ENCODE data around the gene CRB2. TPM values are rescaled to one million over a fixed set of nuclear protein-coding genes. Genes with fewer than 3 reads are reported as not detected.

Gene CRB2
- total and polyA plus RNA-seq, 2 experiments from 2014 or later = 5.5 to 7.0 TPM

- Histone ChIP-seq H3K4me1 (ENCODE audit: insufficient read depth) (peaks cover 14% of the 10 kb centered on the region), H3K36me3 (replicated peaks; ENCODE audit: insufficient read depth, low read depth) (no peaks in the 10 kb centered on the region), H3K9me2 (replicated peaks; ENCODE audit: insufficient read depth) (no peaks in the 10 kb centered on the region), H3K4me2 (no peak overlapping the region), H3K4me3 (no peak overlapping the region), H3K9me3 (ENCODE audit: low read depth) (no peaks in the 10 kb centered on the region), H4K20me1 (ENCODE audit: insufficient read depth, poor library complexity, severe bottlenecking) (no peaks in the 10 kb centered on the region), H2AFZ (no peak overlapping the region), H3K27me3 (no peaks in the 10 kb centered on the region), H3K27ac (no peak overlapping the region), H3K79me2 (no peaks in the 10 kb centered on the region)
- TF ChIP-seq EZH2phosphoT487 (IDR thresholded peaks at IDR 0.05; ENCODE audit: low read depth, severe bottlenecking, unreplicated experiment) = no peak
- TF ChIP-seq EZH2 (IDR thresholded peaks at IDR 0.05; ENCODE audit: borderline replicate concordance) = no peak
- TF ChIP-seq, protein P1, sequence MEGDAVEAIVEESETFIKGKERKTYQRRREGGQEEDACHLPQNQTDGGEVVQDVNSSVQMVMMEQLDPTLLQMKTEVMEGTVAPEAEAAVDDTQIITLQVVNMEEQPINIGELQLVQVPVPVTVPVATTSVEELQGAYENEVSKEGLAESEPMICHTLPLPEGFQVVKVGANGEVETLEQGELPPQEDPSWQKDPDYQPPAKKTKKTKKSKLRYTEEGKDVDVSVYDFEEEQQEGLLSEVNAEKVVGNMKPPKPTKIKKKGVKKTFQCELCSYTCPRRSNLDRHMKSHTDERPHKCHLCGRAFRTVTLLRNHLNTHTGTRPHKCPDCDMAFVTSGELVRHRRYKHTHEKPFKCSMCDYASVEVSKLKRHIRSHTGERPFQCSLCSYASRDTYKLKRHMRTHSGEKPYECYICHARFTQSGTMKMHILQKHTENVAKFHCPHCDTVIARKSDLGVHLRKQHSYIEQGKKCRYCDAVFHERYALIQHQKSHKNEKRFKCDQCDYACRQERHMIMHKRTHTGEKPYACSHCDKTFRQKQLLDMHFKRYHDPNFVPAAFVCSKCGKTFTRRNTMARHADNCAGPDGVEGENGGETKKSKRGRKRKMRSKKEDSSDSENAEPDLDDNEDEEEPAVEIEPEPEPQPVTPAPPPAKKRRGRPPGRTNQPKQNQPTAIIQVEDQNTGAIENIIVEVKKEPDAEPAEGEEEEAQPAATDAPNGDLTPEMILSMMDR (IDR thresholded peaks at IDR 0.05; ENCODE audit: poor library complexity) = no peak
- DNase-seq (ENCODE audit: low spot score) = no peak
- 79% methylated on average over 13 of the region's 13 CpGs for WGBS (ENCODE audit: low lambda C conversion rate, missing lambda C conversion rate)
These were observed 12.4 kb upstream of the CRB2 start for GRCh38 chr9:123343443-123344191.

DNA sequence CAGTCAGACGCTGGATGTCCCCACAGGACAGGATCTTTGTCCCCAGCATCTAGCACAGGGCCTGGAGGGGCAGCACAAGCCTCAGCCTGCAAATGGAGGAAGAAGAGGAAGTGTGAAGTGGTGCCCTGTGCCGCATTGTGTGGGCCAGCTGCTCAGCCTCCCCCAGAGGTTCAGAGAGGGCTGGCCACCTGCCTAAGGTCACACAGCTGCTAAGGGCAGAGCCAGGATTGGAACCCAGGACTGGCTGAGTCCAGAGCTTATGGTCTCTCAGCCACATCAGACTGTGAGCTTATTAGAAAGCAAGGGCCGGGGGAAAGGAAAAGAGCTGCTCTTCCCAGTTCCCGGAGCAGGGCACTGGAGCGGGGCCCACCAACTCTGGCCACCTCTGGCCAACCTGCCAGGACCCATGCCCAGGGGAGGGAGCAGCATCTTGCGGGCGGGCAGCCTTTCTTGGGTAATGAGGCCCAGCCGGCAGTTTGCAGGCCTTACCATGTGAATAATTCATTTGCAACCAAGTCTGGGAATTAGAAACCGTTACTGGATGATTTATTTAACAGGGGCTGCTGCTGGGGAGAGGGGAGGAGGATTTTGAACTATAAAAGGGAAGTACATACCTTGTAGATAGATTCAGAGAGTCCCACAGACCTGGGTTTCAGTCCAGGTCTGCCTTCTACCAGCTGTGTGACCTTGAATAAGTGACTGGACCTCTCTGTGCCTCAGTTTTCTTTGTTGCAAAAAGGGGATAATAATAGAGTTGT lies 11.6 kb upstream of the CRB2 start:
- no peaks in the 10 kb centered on the region for H3K36me3 ChIP-seq (replicated peaks; ENCODE audit: insufficient read depth, low read depth)
- no peak overlapping the region for H3K27ac ChIP-seq
- 96% methylated on average over 9 of the region's 9 CpGs for WGBS (ENCODE audit: low lambda C conversion rate, missing lambda C conversion rate)
- H3K9me2 ChIP-seq (replicated peaks; ENCODE audit: insufficient read depth) = no peaks in the 10 kb centered on the region
- no peak for DNase-seq (ENCODE audit: low spot score)
- H4K20me1 ChIP-seq (ENCODE audit: insufficient read depth, poor library complexity, severe bottlenecking) = no peaks in the 10 kb centered on the region
- no peak overlapping the region for H3K4me2 ChIP-seq
- H3K27me3 ChIP-seq = no peaks in the 10 kb centered on the region
- no peaks in the 10 kb centered on the region for H3K9me3 ChIP-seq (ENCODE audit: low read depth)
- peaks cover 14% of the 10 kb centered on the region for H3K4me1 ChIP-seq (ENCODE audit: insufficient read depth)
- no peaks in the 10 kb centered on the region for H3K79me2 ChIP-seq
- TF ChIP-seq, protein P1 (IDR thresholded peaks at IDR 0.05; ENCODE audit: poor library complexity) = no peak
- no peak for TF ChIP-seq EZH2phosphoT487 (IDR thresholded peaks at IDR 0.05; ENCODE audit: low read depth, severe bottlenecking, unreplicated experiment)
- no peak for TF ChIP-seq EZH2 (IDR thresholded peaks at IDR 0.05; ENCODE audit: borderline replicate concordance)
- H3K4me3 ChIP-seq = no peak overlapping the region
- H2AFZ ChIP-seq = no peak overlapping the region

DNA sequence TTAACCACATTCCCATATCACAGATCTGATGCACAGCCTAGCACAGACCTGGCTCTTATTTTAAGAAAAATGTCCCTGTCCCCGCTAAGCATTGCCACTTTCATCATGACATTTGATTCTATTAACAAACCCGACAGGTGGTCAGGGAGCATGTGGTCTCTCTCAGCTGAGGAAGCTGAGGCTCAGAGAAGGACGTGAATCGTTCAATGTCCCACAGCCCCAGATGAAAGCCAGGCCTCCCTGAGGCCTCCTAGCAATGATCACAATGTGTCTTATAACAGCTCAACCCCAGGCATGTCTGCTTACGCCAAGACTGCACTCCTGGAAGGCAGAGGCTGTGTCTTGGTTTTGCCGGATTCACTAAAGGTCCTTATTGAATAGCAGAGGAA lies 10.4 kb upstream of the CRB2 start:
- Histone ChIP-seq H3K27ac (peak overlapping the region; percentile 21), H3K4me3 (no peak overlapping the region)
- WGBS (ENCODE audit: low lambda C conversion rate, missing lambda C conversion rate) = 51% methylated on average over 6 of the region's 6 CpGs

More for the DNA sequence above, 10.4 kb upstream of the CRB2 start:
- H3K36me3 ChIP-seq (replicated peaks; ENCODE audit: insufficient read depth, low read depth) = no peaks in the 10 kb centered on the region
- no peaks in the 10 kb centered on the region for H3K9me2 ChIP-seq (replicated peaks; ENCODE audit: insufficient read depth)
- H2AFZ ChIP-seq = no peak overlapping the region
- no peaks in the 10 kb centered on the region for H3K79me2 ChIP-seq
- no peaks in the 10 kb centered on the region for H4K20me1 ChIP-seq (ENCODE audit: insufficient read depth, poor library complexity, severe bottlenecking)
- no peak for DNase-seq (ENCODE audit: low spot score)
- no peaks in the 10 kb centered on the region for H3K9me3 ChIP-seq (ENCODE audit: low read depth)
- H3K4me2 ChIP-seq = no peak overlapping the region
- peaks cover 10% of the 10 kb centered on the region for H3K4me1 ChIP-seq (ENCODE audit: insufficient read depth)
- TF ChIP-seq, protein P1 (IDR thresholded peaks at IDR 0.05; ENCODE audit: poor library complexity) = no peak
- no peaks in the 10 kb centered on the region for H3K27me3 ChIP-seq
